Right lobe of liver (tissue), 4 donors: Measurements from ENCODE around the gene ACER1.

ENCODE experiments used
- CTCF ChIP-seq, 4 donors: fragments of 200-600 bp in 3 of 4; fragments of 450-650 bp in 1 of 4; IDR thresholded peaks; one replicate each; pipeline versions ENCODE4 v1.5.1 to v1.8.0; 2016 to 2022; ENCODE audit warnings: antibody characterized with exemption in 4 of 4, mild to moderate bottlenecking in 2 of 4
- POLR2A ChIP-seq: fragments of 450-650 bp; IDR thresholded peaks from one replicate; pipeline ENCODE4 v1.6.1; 2017; ENCODE audit warnings: antibody characterized with exemption, mild to moderate bottlenecking
- donor health status: DM: no; HTN: no; CAD: no.
- donor health status: DM: no; HTN: no; CAD: no.
- donor health status: DM: no; HTN: yes; CAD: no.

GRCh38 chr19:6340493-6341201, 7.2 kb upstream of the ACER1 start:
- TF ChIP-seq CTCF (IDR thresholded peaks at IDR 0.05) (no peak), POLR2A (no peak)
